Gastrocnemius medialis (tissue), 4 donors: Measurements from ENCODE around the gene HNF4A. TPM values are rescaled to one million over a fixed set of nuclear protein-coding genes. Genes with fewer than 3 reads are reported as not detected.

Experiments
- ATAC-seq, 2 donors: fragments of 150-250 bp; one replicate each; pipeline ENCODE4 v1.9.1; 2016
- DNase-seq, 2 donors: peaks; one replicate each; pipeline ENCODE4 v3.0.0-alpha.2; 2019
- H3K27ac ChIP-seq, 4 donors: fragments of 200-600 bp; sonication (generic); 1 replicate in 1 of 4; 2 replicates in 3 of 4; pipeline ENCODE4 v1.5.1; 2016 to 2018; ENCODE audit warnings: mild to moderate bottlenecking in 2 of 4, moderate library complexity in 1 of 4
- H3K27me3 ChIP-seq, 3 donors: fragments of 200-600 bp; sonication (generic) in 2 of 3; 1 replicate in 1 of 3; 2 replicates in 2 of 3; pipeline versions ENCODE4 v1.5.1 to v1.6.0; 2016 to 2019; ENCODE audit warnings: mild to moderate bottlenecking in 1 of 3, moderate library complexity in 1 of 3
- H3K36me3 ChIP-seq, 2 donors: fragments of 200-600 bp; sonication (generic) in 1 of 2; one replicate each; pipeline ENCODE4 v1.5.1; 2017 to 2018
- H3K4me1 ChIP-seq, 2 donors: fragments of 200-600 bp; sonication (generic) in 1 of 2; one replicate each; pipeline ENCODE4 v1.5.1; 2016 to 2017; ENCODE audit warnings: mild to moderate bottlenecking in 2 of 2
- H3K4me3 ChIP-seq, 4 donors: fragments of 200-600 bp; sonication (generic) in 3 of 4; 1 replicate in 1 of 4; 2 replicates in 3 of 4; pipeline ENCODE4 v1.5.1; 2016 to 2019; ENCODE audit warnings: mild to moderate bottlenecking in 2 of 4
- H3K9me3 ChIP-seq, 3 donors: fragments of 200-600 bp; sonication (generic) in 2 of 3; 1 replicate in 1 of 3; 2 replicates in 2 of 3; pipeline ENCODE4 v1.5.1; 2016 to 2019
- POLR2A ChIP-seq, 2 donors: fragments of 450-650 bp; IDR thresholded peaks; one replicate each; pipeline ENCODE4 v1.6.1; 2017; ENCODE audit warnings: antibody characterized with exemption in 2 of 2, mild to moderate bottlenecking in 2 of 2, moderate library complexity in 2 of 2
- in situ Hi-C, 4 donors: fragments of 200-750 bp; cut with MboI; loops; one replicate each; pipeline versions ENCODE4 v1.15.0 to v1.8.0; 2017; ENCODE audit warnings: low sequenced_read_pairs in 4 of 4
- intact Hi-C: fragments of 100-400 bp; cut with DNase I; formaldehyde crosslinking; loops from one replicate; pipeline ENCODE4 v1.15.1; 2023; ENCODE audit warnings: low total_unique reads
- total RNA-seq, 4 donors: library from RNA; depleted of rRNA; stranded (reverse); fragments of >200 nt; gene quantifications; one replicate each; pipeline versions ENCODE4 v1.1.0 to v1.2.3, GENCODE V29; 2016
- TF ChIP-seq, protein P1 (sequence below), 5 experiments: fragments of 450-650 bp in 3 of 5; fragments of 200-600 bp in 2 of 5; sonication (generic) in 2 of 5; IDR thresholded peaks in 4 of 5; conservative IDR thresholded peaks in 1 of 5; 1 replicate in 4 of 5; 2 replicates in 1 of 5; pipeline ENCODE4 v1.5.1; 2016 to 2019; ENCODE audit warnings: antibody characterized with exemption in 5 of 5, mild to moderate bottlenecking in 3 of 5, moderate library complexity in 3 of 5

Gene HNF4A
- total RNA-seq, 4 donors from 2014 or later, result 0.29 to 0.83 (median 0.51) TPM; not detected in 1

DNA sequence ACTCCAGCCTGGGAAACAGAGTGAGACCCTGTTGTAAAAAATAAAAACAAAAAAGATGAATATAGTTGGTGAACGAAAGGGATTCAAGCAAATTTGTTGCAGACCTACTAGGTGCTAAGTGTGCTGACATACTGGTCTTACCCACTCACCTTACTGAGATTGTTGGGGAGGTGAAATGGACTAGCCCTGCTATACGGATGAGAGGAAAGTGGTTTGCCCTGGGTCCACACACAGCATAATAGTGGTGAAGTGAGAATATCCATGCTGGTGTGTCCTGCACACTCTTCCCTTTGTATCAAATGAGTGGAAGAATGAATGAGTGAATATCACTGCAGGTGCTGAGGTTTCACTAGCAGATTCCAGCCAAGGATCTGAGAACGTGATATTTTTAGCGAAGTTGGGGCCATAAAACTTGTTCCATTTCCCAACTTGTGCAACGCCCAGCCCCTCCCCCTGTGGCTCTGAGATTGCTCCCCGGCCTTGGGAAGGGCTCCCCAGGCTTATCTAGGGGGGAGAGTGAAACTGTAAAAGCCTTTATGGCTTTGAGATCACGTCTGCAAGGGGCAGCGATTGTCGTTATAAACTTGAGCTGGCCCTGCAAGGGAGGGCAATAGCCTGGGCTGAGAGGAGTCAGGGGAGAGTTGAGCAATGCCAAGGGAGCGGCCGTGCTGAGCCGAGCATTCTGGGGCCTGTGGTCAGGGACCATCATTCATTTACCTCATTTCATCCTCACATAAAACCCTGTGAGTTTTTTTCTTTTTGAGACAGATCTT is 87.0 kb downstream of the HNF4A start:
- H3K27ac ChIP-seq, result no peak overlapping the region
- intact Hi-C loops, result no loop called here
- no peak for DNase-seq
- no peaks in the 10 kb centered on the region for H3K27me3 ChIP-seq
- no peak overlapping the region for H3K4me3 ChIP-seq
- peak in 1 of 2 donors; percentile 41 for ATAC-seq
- H3K4me1 ChIP-seq, result no peaks in the 10 kb centered on the region
- H3K9me3 ChIP-seq, result no peaks in the 10 kb centered on the region
- in situ Hi-C loops, result no loop called here
- TF ChIP-seq, protein P1, sequence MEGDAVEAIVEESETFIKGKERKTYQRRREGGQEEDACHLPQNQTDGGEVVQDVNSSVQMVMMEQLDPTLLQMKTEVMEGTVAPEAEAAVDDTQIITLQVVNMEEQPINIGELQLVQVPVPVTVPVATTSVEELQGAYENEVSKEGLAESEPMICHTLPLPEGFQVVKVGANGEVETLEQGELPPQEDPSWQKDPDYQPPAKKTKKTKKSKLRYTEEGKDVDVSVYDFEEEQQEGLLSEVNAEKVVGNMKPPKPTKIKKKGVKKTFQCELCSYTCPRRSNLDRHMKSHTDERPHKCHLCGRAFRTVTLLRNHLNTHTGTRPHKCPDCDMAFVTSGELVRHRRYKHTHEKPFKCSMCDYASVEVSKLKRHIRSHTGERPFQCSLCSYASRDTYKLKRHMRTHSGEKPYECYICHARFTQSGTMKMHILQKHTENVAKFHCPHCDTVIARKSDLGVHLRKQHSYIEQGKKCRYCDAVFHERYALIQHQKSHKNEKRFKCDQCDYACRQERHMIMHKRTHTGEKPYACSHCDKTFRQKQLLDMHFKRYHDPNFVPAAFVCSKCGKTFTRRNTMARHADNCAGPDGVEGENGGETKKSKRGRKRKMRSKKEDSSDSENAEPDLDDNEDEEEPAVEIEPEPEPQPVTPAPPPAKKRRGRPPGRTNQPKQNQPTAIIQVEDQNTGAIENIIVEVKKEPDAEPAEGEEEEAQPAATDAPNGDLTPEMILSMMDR (IDR thresholded peaks at IDR 0.05 in 4 of 5, conservative IDR thresholded peaks at IDR 0.05 in 1 of 5), result no peak
- no peak for TF ChIP-seq POLR2A (IDR thresholded peaks at IDR 0.05)
- no peaks in the 10 kb centered on the region for H3K36me3 ChIP-seq

DNA sequence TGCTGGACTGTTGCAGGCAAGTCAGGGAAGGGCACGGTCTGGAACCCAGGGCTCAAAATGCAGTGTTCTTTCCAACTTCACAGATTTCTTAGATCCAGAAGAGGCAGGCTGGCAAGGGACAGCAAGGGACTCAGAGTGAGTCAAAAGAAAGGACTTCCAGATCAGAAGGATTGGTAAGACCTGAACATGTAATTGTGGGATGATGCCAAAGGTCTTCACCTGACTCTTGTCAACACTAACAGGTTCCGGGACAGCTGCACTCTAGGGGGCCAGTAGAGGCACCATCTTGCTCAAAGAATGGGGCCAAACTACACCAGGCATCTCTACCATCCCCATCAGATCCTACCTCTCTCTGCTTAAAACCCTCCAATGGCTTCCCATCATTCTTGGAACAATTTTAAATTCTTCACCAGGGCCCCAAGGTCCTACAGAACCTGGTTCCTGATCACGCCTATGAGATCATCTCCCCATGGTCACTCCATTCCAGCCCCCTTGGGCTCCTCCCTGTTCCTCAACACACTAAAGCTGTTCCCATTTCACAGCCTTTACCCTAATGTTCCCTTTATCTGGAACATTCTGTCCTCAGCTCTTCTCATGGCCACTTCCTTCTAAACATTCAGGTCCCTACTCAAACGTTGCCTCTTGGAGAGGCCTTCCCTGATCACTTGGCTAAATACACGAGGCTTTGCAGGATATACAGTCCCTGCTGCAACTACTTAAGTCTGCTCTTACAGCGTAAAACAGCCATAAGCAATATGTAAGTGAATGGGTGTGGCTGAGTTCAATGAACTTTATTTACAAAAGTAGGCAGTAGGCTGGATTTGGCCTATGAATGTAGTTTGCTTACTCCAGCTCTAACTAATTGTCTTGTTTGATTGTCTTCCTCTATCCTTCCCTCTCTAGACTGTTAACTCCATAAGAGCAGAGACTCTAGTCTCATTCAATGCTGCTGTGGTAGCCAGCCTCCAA is 90.5 kb downstream of the HNF4A start:
- ATAC-seq, result no peak
- in situ Hi-C loops (no loop called here), intact Hi-C loops (no loop called here)
- H3K27me3 ChIP-seq, result no peaks in the 10 kb centered on the region
- H3K36me3 ChIP-seq, result no peaks in the 10 kb centered on the region
- H3K4me1 ChIP-seq, result no peaks in the 10 kb centered on the region
- H3K4me3 ChIP-seq, result no peak overlapping the region
- TF ChIP-seq, protein P1 (IDR thresholded peaks at IDR 0.05 in 4 of 5, conservative IDR thresholded peaks at IDR 0.05 in 1 of 5), result no peak
- no peak for TF ChIP-seq POLR2A (IDR thresholded peaks at IDR 0.05)
- H3K9me3 ChIP-seq, result no peaks in the 10 kb centered on the region
- H3K27ac ChIP-seq, result no peak overlapping the region
- DNase-seq, result no peak

DNA sequence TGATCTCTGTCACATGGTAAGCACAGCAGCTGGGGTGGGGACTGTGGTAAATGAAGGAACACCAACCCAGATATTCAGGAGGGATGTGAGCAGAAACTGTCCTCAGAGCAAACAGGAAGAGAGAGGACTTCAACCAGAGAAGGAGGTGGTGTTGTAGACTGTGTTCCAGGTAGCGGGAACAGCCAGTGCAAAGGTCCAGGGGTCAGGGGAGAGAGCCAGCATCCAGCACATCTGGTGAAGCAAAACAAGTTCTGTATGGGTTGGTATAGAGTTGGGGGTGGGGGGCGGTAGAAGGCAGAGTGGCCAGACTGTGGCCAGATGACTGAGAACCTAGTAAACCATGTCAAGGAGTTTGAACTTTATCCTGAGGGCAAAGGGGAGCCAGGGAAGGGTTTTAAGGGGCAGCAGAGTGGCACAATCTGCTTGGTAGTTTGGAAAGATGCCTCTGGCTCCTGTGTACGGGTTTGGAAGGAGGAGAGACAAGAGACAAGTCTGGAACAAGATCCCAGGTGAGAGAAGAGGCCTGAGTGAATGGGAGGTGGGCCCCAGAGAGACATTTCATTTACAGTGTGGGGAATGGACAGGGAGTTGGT is 92.4 kb downstream of the HNF4A start:
- H3K4me3 ChIP-seq, result no peak overlapping the region
- ATAC-seq (no peak), DNase-seq (no peak)
- H3K27ac ChIP-seq, result no peak overlapping the region
- no peaks in the 10 kb centered on the region for H3K9me3 ChIP-seq
- TF ChIP-seq, protein P1 (IDR thresholded peaks at IDR 0.05 in 4 of 5, conservative IDR thresholded peaks at IDR 0.05 in 1 of 5), result no peak
- TF ChIP-seq POLR2A (IDR thresholded peaks at IDR 0.05), result no peak
- H3K4me1 ChIP-seq, result no peaks in the 10 kb centered on the region
- intact Hi-C loops, result no loop called here
- H3K27me3 ChIP-seq, result no peaks in the 10 kb centered on the region
- in situ Hi-C loops, result no loop called here
- no peaks in the 10 kb centered on the region for H3K36me3 ChIP-seq

DNA sequence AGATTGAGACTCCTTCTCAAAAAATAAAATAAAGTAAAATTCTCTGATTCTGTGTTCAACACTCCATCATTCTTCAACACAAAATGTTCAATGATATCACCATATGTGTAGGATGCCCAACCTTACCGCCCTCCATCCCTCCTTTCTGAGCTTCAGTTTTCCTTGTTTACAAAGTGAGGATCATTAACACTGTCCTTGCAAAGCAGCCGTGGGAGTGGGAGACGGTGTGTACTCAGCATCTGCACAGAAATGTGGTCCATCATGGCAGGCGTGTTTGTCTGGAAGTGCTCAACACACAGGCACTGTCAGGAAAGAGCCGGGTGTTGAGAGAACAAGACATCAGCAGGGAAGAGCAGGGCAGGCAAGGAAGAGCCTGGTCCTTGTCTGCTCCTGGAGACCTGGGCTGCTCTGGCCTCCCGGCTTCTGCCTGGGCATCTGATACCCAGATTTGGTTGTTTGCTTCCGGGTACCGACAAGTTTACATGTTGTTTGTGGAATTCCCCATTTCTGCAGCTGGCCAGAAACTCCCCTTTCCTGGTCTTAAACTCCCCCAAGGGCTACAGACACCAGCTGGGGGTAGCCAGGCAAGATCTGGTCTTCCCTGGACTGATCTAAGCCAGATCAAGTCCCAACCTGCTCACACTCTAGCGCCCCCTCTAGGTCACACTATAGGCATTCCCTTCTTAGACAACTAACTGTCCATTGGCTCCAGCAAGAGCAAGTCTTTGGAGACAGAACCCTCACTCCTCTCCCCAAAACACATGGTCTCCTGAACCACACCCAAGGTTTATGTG is 93.5 kb downstream of the HNF4A start:
- ATAC-seq (no peak), DNase-seq (no peak)
- in situ Hi-C loops (no loop called here), intact Hi-C loops (no loop called here)
- no peak overlapping the region for H3K4me3 ChIP-seq
- no peaks in the 10 kb centered on the region for H3K4me1 ChIP-seq
- TF ChIP-seq, protein P1 (IDR thresholded peaks at IDR 0.05 in 4 of 5, conservative IDR thresholded peaks at IDR 0.05 in 1 of 5), result no peak
- no peak for TF ChIP-seq POLR2A (IDR thresholded peaks at IDR 0.05)
- H3K27ac ChIP-seq, result no peak overlapping the region
- H3K36me3 ChIP-seq, result no peaks in the 10 kb centered on the region
- H3K9me3 ChIP-seq, result no peaks in the 10 kb centered on the region
- no peaks in the 10 kb centered on the region for H3K27me3 ChIP-seq
